ENCODE data around the gene NDUFS8. TPM values are rescaled to one million over a fixed set of nuclear protein-coding genes. Genes with fewer than 3 reads are reported as not detected.

Gene NDUFS8
- total and polyA plus RNA-seq, 2 experiments from 2014 or later = 175 to 308 TPM

GRCh38 chr11:68024508-68024907 lies 6.0 kb upstream of the NDUFS8 start (continued):
- TF ChIP-seq REST (IDR thresholded peaks at IDR 0.05; ENCODE audit: unreplicated experiment) = no peak

GRCh38 chr11:68025047-68025446 lies 5.4 kb upstream of the NDUFS8 start:
- no peaks in the 10 kb centered on the region for H3K79me2 ChIP-seq (replicated peaks; ENCODE audit: insufficient read depth)
- ATAC-seq = peak; percentile 7; the same call in 2 of the 3 replicates
- no peaks in the 10 kb centered on the region for H3F3A ChIP-seq (replicated peaks; ENCODE audit: low read depth)
- no peaks in the 10 kb centered on the region for H3K4me1 ChIP-seq (ENCODE audit: insufficient read depth)
- H3K36me3 Mint-ChIP-seq (ENCODE audit: low read depth) = peaks cover 3% of the 10 kb centered on the region; the same call in 1 of the 3 replicates
- no peaks in the 10 kb centered on the region for H4K20me1 ChIP-seq (replicated peaks; ENCODE audit: insufficient read depth)
- no peaks in the 10 kb centered on the region for H3K9me2 ChIP-seq (ENCODE audit: insufficient read depth)
- H3K4me3 Mint-ChIP-seq = no peak overlapping the region
- DNase-seq (ENCODE audit: low spot score) = no peak
- no peaks in the 10 kb centered on the region for H3K27me3 ChIP-seq (ENCODE audit: insufficient read depth)
- H3K27ac ChIP-seq (ENCODE audit: low read depth) = no peak overlapping the region
- H2AFZ ChIP-seq = no peak overlapping the region
- H3K4me3 ChIP-seq = no peak overlapping the region
- no peaks in the 10 kb centered on the region for H3K36me3 ChIP-seq (ENCODE audit: insufficient read depth)
- H3K4me2 ChIP-seq = no peak overlapping the region
- no peak overlapping the region for H3K27ac Mint-ChIP-seq
- TF ChIP-seq ZNF114 (CRISPR knock-in tag; IDR thresholded peaks at IDR 0.05) (no peak), POLR2AphosphoS5 (IDR thresholded peaks at IDR 0.05; ENCODE audit: low read depth) (no peak), CTCF (conservative IDR thresholded peaks at IDR 0.05; ENCODE audit: low read depth in 2 of 2) (peak; percentile 22 to 36; a peak in 2 of 4 replicates), ZNF462 (CRISPR knock-in tag; IDR thresholded peaks at IDR 0.05) (peak; percentile 60; the same call in 1 of the 2 replicates)
- peaks cover 20% of the 10 kb centered on the region for H3K4me1 Mint-ChIP-seq
- H3K9me3 Mint-ChIP-seq = no peaks in the 10 kb centered on the region
- peaks cover 20% of the 10 kb centered on the region for H3K27me3 Mint-ChIP-seq (ENCODE audit: insufficient read depth, low read depth, poor library complexity)

Measured in GM23338 (cell line).